Lower lobe of right lung (tissue), 2 donors: ENCODE data around the gene OSBP. TPM values are rescaled to one million over a fixed set of nuclear protein-coding genes. Genes with fewer than 3 reads are reported as not detected.
A peak's percentile ranks its signal among the peaks of the same experiment; 100 is the strongest.

Source experiments
- ATAC-seq, 2 donors: fragments of 200-7000 bp; cut with Tn5 transposase; one replicate each; pipeline ENCODE4 v1.9.1; 2020 to 2022; ENCODE audit warnings: mild to moderate bottlenecking in 2 of 2, moderate library complexity in 2 of 2
- DNase-seq: peaks from one replicate; pipeline ENCODE4 v3.0.0-alpha.2; 2020
- H3K27ac ChIP-seq: fragments of 200-600 bp; one replicate; pipeline ENCODE4 v1.8.0; 2022
- H3K27me3 ChIP-seq: fragments of 200-600 bp; one replicate; pipeline ENCODE4 v1.8.0; 2022; ENCODE audit warnings: low read depth
- H3K36me3 ChIP-seq: fragments of 200-600 bp; one replicate; pipeline ENCODE4 v1.8.0; 2022; ENCODE audit warnings: mild to moderate bottlenecking
- H3K4me1 ChIP-seq: fragments of 200-600 bp; one replicate; pipeline ENCODE4 v1.8.0; 2022
- H3K4me3 ChIP-seq: fragments of 200-600 bp; one replicate; pipeline ENCODE4 v1.8.0; 2022; ENCODE audit warnings: mild to moderate bottlenecking
- H3K9me3 ChIP-seq: fragments of 200-600 bp; one replicate; pipeline ENCODE4 v1.8.0; 2022
- intact Hi-C: fragments of 100-400 bp; cut with DNase I; formaldehyde crosslinking; loops from one replicate; pipeline ENCODE4 v1.11.0; 2022
- long read RNA-seq: library from polyadenylated mRNA; unstranded; transcript quantifications from one replicate; pipeline ENCODE4 v2.0.0, GENCODE V29; 2021
- total RNA-seq: library from RNA; stranded (reverse); fragmentation: NEBNext Ultra II Directional; extraction: Animal tissue kit (Norgen Biotek cat#: 25700); gene quantifications from one replicate; pipeline ENCODE4 v1.2.1, GENCODE V29; 2021
- TF ChIP-seq, protein P1 (sequence below): fragments of 200-600 bp; IDR thresholded peaks from one replicate; pipeline ENCODE4 v1.8.0; 2022; ENCODE audit warnings: antibody characterized with exemption, mild to moderate bottlenecking
- donor health status: DM: no; HTN: yes; CAD: no; lungs with severe emphysema.

Gene OSBP, protein sequence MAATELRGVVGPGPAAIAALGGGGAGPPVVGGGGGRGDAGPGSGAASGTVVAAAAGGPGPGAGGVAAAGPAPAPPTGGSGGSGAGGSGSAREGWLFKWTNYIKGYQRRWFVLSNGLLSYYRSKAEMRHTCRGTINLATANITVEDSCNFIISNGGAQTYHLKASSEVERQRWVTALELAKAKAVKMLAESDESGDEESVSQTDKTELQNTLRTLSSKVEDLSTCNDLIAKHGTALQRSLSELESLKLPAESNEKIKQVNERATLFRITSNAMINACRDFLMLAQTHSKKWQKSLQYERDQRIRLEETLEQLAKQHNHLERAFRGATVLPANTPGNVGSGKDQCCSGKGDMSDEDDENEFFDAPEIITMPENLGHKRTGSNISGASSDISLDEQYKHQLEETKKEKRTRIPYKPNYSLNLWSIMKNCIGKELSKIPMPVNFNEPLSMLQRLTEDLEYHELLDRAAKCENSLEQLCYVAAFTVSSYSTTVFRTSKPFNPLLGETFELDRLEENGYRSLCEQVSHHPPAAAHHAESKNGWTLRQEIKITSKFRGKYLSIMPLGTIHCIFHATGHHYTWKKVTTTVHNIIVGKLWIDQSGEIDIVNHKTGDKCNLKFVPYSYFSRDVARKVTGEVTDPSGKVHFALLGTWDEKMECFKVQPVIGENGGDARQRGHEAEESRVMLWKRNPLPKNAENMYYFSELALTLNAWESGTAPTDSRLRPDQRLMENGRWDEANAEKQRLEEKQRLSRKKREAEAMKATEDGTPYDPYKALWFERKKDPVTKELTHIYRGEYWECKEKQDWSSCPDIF
- total RNA-seq = 37.7 TPM
- long read RNA-seq, full-length matches to known transcripts = 75 of 114 reads
- long read RNA-seq, partial matches to known transcripts = 30 of 114 reads
- long read RNA-seq, other reads (novel, unspliced or antisense) = 9 of 114 reads

DNA sequence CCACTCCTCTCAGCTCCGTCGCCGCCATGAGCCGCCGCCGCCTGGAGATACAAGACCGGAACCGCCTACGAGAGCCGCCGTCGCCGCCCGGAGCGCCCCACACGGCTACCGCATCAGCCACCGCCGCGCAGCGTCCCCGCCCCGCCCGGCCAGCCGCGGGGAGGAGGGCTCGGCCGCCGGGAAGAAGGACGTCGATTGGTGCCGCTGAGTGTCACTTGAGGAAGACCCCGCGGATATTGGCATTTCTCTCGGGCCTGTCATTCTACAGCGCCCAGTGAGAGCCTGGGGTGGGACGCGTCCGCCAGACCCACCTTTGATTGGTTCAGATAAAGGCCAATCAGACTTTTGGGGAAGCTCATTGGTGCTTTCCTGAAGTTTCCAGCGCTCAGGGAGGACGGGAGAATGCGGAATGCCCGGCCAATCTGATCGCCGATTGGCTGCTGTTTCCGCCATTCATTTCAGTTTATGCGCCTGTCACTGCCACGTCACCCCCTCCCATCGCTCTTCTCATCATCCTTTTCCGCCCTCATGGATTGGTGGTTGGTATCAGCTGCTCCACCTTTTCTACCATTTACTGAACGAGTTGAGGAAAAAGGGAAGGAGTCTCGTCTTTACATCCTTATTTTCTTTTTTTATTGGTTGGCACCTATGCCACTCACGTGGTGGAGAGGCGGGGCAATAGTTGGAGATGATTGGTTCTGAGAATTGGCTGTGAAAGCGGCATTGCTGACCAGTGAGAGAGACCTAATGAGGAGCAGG lies at the start of gene OSBP:
TSS of gene OSBP (minus strand) at position 138 of the 759 bp plus-strand sequence. CDS start at position 28, 110 bp downstream.
- intact Hi-C loops = no loop called here
- peak; percentile 97 for ATAC-seq
- Histone ChIP-seq H3K4me3 (peak within 1 kb of the TSS; percentile 83), H3K36me3 (no peaks in the 10 kb centered on the region), H3K27me3 (no peaks in the 10 kb centered on the region), H3K9me3 (no peaks in the 10 kb centered on the region), H3K27ac (peak within 1 kb of the TSS; percentile 93), H3K4me1 (peaks cover 48% of the 10 kb centered on the region)
- TF ChIP-seq, protein P1, sequence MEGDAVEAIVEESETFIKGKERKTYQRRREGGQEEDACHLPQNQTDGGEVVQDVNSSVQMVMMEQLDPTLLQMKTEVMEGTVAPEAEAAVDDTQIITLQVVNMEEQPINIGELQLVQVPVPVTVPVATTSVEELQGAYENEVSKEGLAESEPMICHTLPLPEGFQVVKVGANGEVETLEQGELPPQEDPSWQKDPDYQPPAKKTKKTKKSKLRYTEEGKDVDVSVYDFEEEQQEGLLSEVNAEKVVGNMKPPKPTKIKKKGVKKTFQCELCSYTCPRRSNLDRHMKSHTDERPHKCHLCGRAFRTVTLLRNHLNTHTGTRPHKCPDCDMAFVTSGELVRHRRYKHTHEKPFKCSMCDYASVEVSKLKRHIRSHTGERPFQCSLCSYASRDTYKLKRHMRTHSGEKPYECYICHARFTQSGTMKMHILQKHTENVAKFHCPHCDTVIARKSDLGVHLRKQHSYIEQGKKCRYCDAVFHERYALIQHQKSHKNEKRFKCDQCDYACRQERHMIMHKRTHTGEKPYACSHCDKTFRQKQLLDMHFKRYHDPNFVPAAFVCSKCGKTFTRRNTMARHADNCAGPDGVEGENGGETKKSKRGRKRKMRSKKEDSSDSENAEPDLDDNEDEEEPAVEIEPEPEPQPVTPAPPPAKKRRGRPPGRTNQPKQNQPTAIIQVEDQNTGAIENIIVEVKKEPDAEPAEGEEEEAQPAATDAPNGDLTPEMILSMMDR = peak; percentile 9
- DNase-seq = peak; percentile 99

DNA sequence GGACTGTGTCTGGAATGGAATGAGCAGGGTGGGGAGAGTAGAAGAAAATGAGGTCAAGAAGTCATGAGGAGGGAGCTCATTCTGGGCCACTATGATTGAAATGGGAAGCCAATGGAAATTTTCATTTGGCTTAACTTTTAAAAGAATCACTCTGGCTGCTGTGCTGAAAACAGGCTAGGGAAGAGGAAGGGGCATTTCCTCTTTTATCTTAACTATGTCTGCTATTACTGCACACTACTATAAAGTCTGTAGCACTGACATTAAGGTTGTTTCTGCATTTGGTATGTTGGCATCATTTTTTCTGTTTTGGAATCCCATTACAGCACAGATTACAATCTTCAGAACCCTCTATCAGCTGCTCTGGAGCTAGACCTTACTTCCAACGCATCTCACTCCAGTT lies 45.0 kb upstream of the OSBP start:
- Histone ChIP-seq H3K27me3 (no peaks in the 10 kb centered on the region), H3K4me3 (no peak overlapping the region), H3K4me1 (peaks cover 40% of the 10 kb centered on the region), H3K9me3 (no peaks in the 10 kb centered on the region), H3K36me3 (peaks cover 98% of the 10 kb centered on the region), H3K27ac (no peak overlapping the region)
- intact Hi-C loops = no loop called here
- TF ChIP-seq, protein P1 = no peak
- ATAC-seq = peak; percentile 16 to 52
- DNase-seq = no peak

DNA sequence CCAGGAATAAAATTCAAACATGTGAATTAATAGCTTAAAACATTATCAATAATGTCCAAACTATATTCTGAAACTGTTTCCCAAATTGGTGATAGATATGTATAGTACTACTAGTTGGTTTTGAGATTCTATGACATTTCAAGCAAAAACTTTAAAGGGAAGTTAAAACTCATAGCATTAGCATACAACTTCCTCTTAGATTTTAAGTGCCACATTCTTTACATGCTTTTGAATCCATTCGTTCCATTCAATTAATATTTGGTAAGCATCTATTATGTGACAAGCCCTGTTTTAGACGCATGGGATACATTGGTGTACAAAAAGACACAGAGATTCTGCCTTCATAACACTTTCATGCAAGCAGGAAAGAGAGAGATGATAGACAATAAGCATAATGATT lies 44.4 kb upstream of the OSBP start:
- no peak overlapping the region for H3K4me3 ChIP-seq
- H3K9me3 ChIP-seq = no peaks in the 10 kb centered on the region
- DNase-seq (no peak), ATAC-seq (no peak)
- intact Hi-C loops = no loop called here
- peaks cover 98% of the 10 kb centered on the region for H3K36me3 ChIP-seq
- no peak overlapping the region for H3K27ac ChIP-seq
- peaks cover 40% of the 10 kb centered on the region for H3K4me1 ChIP-seq
- no peaks in the 10 kb centered on the region for H3K27me3 ChIP-seq
- TF ChIP-seq, protein P1 = no peak

DNA sequence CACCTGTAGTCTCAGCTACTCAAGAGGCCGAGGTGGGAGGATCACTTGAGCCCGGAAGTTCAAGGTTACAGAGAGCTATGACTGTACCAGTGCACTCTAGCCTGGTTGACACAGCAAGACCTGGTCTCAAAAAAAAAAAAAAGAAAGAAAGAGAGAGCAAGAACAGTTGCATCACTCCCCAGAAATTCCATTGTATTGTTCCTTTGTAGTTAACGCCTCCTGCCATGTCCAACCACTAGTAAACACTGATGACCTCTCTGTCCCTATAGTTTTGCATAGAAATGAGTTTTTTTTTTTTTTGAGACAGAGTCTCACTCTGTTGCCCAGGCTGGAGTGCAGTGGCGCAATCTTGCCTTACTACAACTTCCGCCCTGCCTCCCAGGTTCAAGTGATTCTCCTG lies 42.5 kb upstream of the OSBP start:
- Histone ChIP-seq H3K4me3 (no peak overlapping the region), H3K27ac (no peak overlapping the region), H3K9me3 (no peaks in the 10 kb centered on the region), H3K27me3 (no peaks in the 10 kb centered on the region), H3K4me1 (peaks cover 28% of the 10 kb centered on the region), H3K36me3 (peaks cover 98% of the 10 kb centered on the region)
- ATAC-seq (no peak), DNase-seq (no peak)
- intact Hi-C loops = no loop called here
- TF ChIP-seq, protein P1 = no peak

DNA sequence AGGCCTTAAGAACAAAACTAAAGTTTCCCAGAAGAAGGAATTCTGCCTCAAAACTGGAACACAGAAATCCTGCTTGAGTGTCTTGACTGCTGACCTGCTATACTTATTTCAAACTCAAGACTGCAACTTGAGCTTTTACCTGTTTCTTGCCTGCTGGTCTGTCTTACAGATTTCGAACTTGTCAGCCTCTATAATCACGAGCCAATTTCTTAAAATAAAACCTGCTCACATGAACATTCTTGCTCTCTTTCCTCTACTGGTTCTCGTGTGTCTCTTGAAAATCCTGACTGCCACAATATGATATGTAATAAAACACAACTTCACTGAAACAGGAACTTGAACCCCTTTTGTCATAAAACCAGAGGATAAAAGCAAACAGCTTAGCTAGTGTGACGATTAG lies 39.3 kb upstream of the OSBP start:
- ATAC-seq = no peak
- Histone ChIP-seq H3K4me3 (no peak overlapping the region), H3K4me1 (no peaks in the 10 kb centered on the region), H3K27ac (no peak overlapping the region), H3K36me3 (peaks cover 100% of the 10 kb centered on the region), H3K9me3 (no peaks in the 10 kb centered on the region), H3K27me3 (no peaks in the 10 kb centered on the region)
- intact Hi-C loops = no loop called here
- TF ChIP-seq, protein P1 = no peak
- no peak for DNase-seq
